Left lung (tissue), 10 donors: ENCODE results near the gene S100A4. TPM values are rescaled to one million over a fixed set of nuclear protein-coding genes. Genes with fewer than 3 reads are reported as not detected.

Experiments used
- ATAC-seq: fragments of 200-7000 bp; cut with Tn5 transposase; one replicate; pipeline ENCODE4 v1.9.1; 2020; ENCODE audit warnings: moderate library complexity
- DNase-seq, 4 donors: peaks; one replicate each; pipeline ENCODE4 v3.0.0-alpha.2; 2013 to 2020
- H3K27ac ChIP-seq, 2 donors: fragments of 200-600 bp; sonication (generic) in 1 of 2; one replicate each; pipeline versions ENCODE4 v1.5.0 to v1.8.0; 2020 to 2021
- H3K27me3 ChIP-seq, 2 donors: fragments of 200-600 bp; sonication (generic) in 1 of 2; one replicate each; pipeline versions ENCODE4 v1.5.0 to v1.8.0; 2020 to 2021
- H3K36me3 ChIP-seq, 2 donors: fragments of 200-600 bp; sonication (generic) in 1 of 2; one replicate each; pipeline versions ENCODE4 v1.5.0 to v1.8.0; 2020 to 2021
- H3K4me1 ChIP-seq, 2 donors: fragments of 200-600 bp; one replicate each; pipeline ENCODE4 v1.8.0; 2021
- H3K4me3 ChIP-seq, 2 donors: fragments of 200-600 bp; sonication (generic) in 1 of 2; one replicate each; pipeline versions ENCODE4 v1.5.0 to v1.8.0; 2020 to 2021; ENCODE audit warnings: mild to moderate bottlenecking in 1 of 2
- H3K9me3 ChIP-seq, 2 donors: fragments of 200-600 bp; sonication (generic) in 1 of 2; one replicate each; pipeline versions ENCODE4 v1.5.0 to v1.8.0; 2020 to 2021
- intact Hi-C, 2 donors: fragments of 100-400 bp; cut with DNase I; formaldehyde crosslinking; loops; one replicate each; pipeline versions ENCODE4 v1.11.2 to v1.14.2; 2022
- polyA plus RNA-seq, 6 donors: library from polyadenylated mRNA; unstranded; fragments of 120-200 nt; gene quantifications; one replicate each; pipeline ENCODE4 v1.2.1, GENCODE V29; 2013; ENCODE audit not compliant: insufficient read length in 6 of 6
- total RNA-seq, 2 donors: library from RNA; stranded (reverse); fragmentation: NEBNext Ultra II Directional; extraction: Animal tissue kit (Norgen Biotek cat#: 25700); gene quantifications; one replicate each; pipeline ENCODE4 v1.2.1, GENCODE V29; 2021
- TF ChIP-seq, protein P1 (sequence below), 2 donors: fragments of 200-600 bp; sonication (generic) in 1 of 2; IDR thresholded peaks; one replicate each; pipeline versions ENCODE4 v1.5.0 to v1.8.0; 2021; ENCODE audit warnings: antibody characterized with exemption in 2 of 2
- donor health status: DM: no; HTN: yes; CAD: no.
- donor health status: DM: no; HTN: no; CAD: no.

Gene S100A4
- total and polyA plus RNA-seq, 8 donors = 15.0 to 1,192 (median 22.4) TPM

DNA sequence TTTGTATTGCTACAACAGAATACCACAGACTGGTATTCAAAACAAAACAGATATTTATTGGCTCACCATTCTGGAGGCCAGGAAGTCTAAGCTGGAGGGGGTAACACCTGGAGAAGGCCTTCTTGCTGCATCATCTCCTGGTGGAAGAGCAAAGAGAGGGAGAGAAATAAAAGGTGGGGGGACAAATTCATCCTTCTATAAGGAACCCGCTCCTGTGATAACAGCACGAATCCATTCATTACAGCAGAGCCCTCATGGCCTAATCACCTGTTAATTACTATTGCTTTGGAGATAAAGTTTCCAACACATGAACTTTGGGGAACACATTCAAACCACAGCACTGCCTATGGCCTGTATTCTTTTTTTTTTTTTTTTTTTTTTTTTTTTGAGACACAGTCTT is 14.6 kb upstream of the S100A4 start:
- ATAC-seq = no peak
- H3K9me3 ChIP-seq = no peaks in the 10 kb centered on the region
- TF ChIP-seq, protein P1, sequence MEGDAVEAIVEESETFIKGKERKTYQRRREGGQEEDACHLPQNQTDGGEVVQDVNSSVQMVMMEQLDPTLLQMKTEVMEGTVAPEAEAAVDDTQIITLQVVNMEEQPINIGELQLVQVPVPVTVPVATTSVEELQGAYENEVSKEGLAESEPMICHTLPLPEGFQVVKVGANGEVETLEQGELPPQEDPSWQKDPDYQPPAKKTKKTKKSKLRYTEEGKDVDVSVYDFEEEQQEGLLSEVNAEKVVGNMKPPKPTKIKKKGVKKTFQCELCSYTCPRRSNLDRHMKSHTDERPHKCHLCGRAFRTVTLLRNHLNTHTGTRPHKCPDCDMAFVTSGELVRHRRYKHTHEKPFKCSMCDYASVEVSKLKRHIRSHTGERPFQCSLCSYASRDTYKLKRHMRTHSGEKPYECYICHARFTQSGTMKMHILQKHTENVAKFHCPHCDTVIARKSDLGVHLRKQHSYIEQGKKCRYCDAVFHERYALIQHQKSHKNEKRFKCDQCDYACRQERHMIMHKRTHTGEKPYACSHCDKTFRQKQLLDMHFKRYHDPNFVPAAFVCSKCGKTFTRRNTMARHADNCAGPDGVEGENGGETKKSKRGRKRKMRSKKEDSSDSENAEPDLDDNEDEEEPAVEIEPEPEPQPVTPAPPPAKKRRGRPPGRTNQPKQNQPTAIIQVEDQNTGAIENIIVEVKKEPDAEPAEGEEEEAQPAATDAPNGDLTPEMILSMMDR (IDR thresholded peaks at IDR 0.05) = no peak
- no peak overlapping the region for H3K4me3 ChIP-seq
- H3K27ac ChIP-seq = no peak overlapping the region
- no peaks in the 10 kb centered on the region for H3K36me3 ChIP-seq
- peaks cover under 1 to 26% of the 10 kb centered on the region in 2 donors for H3K4me1 ChIP-seq
- H3K27me3 ChIP-seq = no peaks in the 10 kb centered on the region
- intact Hi-C loops = loop anchor here in 1 of 2 donors (10.0 kb wide), 1 partner anchor 45 kb away; no protein-coding TSS in a partner anchor
- no peak for DNase-seq

DNA sequence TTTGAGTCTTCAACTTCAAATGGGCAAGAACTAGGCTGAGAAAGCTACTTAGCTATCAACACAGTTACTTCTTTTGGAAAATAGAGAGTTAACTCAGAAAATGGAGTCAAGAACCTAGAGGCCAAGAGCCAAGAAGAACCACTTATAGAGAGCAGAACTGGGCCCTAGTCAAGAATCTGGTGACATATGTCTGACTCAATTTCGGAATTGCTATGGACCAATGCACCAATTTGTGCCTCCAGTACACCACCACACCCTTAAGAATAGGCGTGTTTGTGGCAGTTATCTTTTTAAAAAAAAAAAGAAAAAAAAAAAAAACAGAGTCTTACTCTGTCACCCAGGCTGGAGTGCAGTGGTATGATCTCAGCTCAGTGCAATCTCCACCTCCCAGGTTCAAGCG is 12.3 kb upstream of the S100A4 start:
- Histone ChIP-seq H3K27me3 (no peaks in the 10 kb centered on the region), H3K36me3 (no peaks in the 10 kb centered on the region), H3K4me1 (peaks cover 3 to 21% of the 10 kb centered on the region in 2 donors), H3K27ac (no peak overlapping the region), H3K9me3 (no peaks in the 10 kb centered on the region), H3K4me3 (no peak overlapping the region)
- DNase-seq (no peak), ATAC-seq (no peak)
- intact Hi-C loops = no loop called here
- TF ChIP-seq, protein P1 (IDR thresholded peaks at IDR 0.05) = no peak

DNA sequence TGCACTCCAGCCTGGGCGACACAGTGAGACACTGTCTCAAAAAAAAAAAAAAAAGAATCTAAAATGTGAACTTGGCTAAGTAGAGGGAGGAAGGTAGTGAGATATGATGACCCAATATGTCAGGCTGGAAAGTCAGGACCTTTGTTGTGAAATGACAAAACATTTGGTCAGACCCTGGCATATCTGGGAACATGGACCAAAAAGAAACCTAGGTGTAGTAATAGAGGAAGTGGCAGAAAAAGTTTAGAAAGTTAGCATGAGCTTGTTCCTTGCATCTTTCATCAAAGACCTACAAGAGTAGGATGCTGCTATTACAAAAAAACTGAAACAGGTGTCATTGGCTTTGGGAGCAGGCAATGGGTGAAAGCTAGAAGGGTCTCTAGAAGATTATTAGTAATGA is 10.7 kb upstream of the S100A4 start:
- no peak overlapping the region for H3K4me3 ChIP-seq
- no peaks in the 10 kb centered on the region for H3K36me3 ChIP-seq
- H3K9me3 ChIP-seq = no peaks in the 10 kb centered on the region
- no peaks in the 10 kb centered on the region for H3K27me3 ChIP-seq
- TF ChIP-seq, protein P1 (IDR thresholded peaks at IDR 0.05) = no peak
- DNase-seq = no peak
- H3K27ac ChIP-seq = no peak overlapping the region
- ATAC-seq = no peak
- intact Hi-C loops = no loop called here
- H3K4me1 ChIP-seq = peaks cover 3 to 26% of the 10 kb centered on the region in 2 donors

DNA sequence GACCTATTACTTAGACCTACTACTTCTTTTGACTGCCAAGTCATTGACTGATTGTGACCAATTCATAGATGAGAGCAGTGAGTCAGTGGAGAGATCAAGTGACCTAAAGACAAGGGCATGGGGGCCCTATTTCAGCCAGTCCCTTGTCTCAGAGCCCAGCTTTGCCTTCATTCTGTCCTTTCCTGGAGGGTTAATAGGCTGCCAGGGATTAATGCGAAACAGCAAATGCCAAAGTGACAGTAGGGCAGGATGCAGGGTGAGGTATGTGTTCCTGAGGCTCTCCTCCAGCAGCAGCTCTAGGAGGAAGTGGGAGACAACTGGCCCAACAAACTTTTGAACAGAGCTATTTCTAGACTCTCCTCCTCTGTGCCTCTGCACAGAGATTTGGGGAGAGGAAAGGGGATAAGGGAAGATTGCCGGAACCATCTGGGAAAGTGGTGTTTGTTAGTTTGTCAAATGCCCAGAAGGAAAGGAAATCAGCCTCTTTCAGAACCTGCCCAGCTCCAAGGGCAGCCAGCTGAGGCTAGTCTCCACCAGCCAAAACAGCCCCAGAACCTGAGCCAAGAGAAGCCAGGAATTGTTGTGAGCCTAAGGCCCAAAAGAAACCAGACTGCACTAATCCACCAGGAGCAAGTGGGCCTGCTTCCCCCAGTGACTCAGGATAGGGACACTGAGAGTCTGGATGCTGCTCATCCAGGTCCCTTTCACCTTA is 8.4 kb upstream of the S100A4 start:
- TF ChIP-seq, protein P1 (IDR thresholded peaks at IDR 0.05) = no peak
- peak; percentile 9 for ATAC-seq
- Histone ChIP-seq H3K9me3 (no peaks in the 10 kb centered on the region), H3K27ac (peak overlapping the region; percentile 58 to 60), H3K4me3 (no peak overlapping the region), H3K4me1 (peaks cover 5 to 50% of the 10 kb centered on the region in 2 donors), H3K27me3 (no peaks in the 10 kb centered on the region), H3K36me3 (no peaks in the 10 kb centered on the region)
- intact Hi-C loops = no loop called here
- DNase-seq = no peak

DNA sequence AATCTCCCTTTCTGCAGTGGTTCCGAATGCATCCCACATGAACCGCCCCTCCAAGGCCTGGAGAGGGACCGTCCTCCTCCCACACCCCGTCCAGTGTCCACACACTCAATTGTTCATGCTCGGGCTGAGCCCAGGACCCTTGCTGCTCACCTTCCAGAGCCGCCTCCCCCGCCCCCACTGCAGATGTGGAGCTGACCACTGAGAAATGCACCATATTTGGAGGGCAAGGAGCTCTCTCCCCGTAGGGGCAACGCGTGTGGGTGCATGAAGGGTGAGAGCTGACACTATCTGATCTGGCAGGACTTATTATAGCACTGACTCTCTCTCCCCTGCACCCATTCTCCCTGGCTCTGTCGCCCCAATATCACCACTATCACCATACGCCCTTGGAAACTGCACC is 7.5 kb upstream of the S100A4 start:
- H3K36me3 ChIP-seq = no peaks in the 10 kb centered on the region
- no peak overlapping the region for H3K4me3 ChIP-seq
- ATAC-seq (no peak), DNase-seq (no peak)
- intact Hi-C loops = no loop called here
- H3K9me3 ChIP-seq = no peaks in the 10 kb centered on the region
- TF ChIP-seq, protein P1 (IDR thresholded peaks at IDR 0.05) = no peak
- H3K4me1 ChIP-seq = peaks cover 8 to 59% of the 10 kb centered on the region in 2 donors
- H3K27ac ChIP-seq = peak overlapping the region in 1 of 2 donors; percentile 58
- H3K27me3 ChIP-seq = no peaks in the 10 kb centered on the region
